Measurements from ENCODE around the gene RAD50.
"Not testable (repeated sequence)": the region's sequence is repeated elsewhere in the genome, so short reads cannot be mapped to it uniquely, and the experiment has no call there.

RAD50 gene

DNA sequence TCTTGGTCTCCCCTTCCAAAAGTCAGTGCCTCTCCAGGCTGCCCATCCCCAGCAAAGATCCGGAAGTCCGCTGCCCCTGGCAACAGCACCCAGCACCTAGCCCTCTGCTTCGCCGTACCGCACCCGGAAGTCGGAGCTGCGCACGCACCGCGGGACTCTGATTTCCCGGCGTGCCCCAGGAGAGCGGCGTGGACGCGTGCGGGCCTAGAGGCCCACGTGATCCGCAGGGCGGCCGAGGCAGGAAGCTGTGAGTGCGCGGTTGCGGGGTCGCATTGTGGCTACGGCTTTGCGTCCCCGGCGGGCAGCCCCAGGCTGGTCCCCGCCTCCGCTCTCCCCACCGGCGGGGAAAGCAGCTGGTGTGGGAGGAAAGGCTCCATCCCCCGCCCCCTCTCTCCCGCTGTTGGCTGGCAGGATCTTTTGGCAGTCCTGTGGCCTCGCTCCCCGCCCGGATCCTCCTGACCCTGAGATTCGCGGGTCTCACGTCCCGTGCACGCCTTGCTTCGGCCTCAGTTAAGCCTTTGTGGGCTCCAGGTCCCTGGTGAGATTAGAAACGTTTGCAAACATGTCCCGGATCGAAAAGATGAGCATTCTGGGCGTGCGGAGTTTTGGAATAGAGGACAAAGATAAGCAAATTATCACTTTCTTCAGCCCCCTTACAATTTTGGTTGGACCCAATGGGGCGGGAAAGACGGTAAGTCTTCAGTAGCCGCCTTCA, at the start of gene RAD50:
Gene RAD50 (plus strand): TSS at position 215 of the 715 bp plus-strand sequence. CDS start 348 bp downstream, at position 563.
- FAIRE-seq = peak; percentile 67

DNA sequence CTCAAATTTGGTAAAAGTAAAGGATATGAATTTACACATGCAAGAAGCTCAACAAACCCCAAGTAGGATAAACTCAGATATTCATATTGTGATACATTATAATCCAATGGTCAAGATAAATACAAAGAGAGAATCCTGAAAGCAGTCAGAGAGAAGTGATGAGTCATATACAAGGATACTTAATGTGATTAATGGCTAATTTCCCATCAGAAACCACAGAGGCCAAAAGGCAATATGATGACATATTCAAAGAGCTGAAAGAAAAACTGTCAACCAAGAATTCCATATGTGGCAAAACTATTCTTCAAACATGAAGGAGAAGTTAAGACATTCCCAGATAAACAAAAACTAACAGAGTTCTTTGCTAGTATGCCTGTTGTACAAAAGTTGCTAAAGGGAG, 46.7 kb upstream of the RAD50 start:
- FAIRE-seq = no peak

- not testable (repeated sequence) for FAIRE-seq
Observed at GRCh38 chr5:132513618-132514336, 43.0 kb upstream of the RAD50 start.

DNA sequence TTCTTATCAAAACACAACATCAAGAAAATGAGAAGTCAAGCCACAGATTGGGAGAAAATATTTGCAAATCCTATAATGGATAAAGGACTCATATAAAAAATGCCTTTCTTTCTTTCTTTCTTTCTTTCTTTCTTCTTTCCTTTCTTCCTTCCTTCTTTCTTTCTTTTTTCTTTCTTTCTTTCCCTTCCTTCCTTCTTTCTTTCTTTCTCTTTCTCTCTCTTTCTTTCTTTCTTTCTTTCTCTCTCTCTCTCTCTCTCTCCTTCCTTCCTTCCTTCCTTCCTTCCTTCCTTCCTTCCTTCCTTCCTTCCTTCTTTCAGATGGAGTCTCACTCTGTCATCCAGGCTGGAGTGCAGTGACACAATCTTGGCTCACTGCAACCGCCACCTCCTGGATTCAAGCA, 34.7 kb upstream of the RAD50 start:
- not testable (repeated sequence) for FAIRE-seq

DNA sequence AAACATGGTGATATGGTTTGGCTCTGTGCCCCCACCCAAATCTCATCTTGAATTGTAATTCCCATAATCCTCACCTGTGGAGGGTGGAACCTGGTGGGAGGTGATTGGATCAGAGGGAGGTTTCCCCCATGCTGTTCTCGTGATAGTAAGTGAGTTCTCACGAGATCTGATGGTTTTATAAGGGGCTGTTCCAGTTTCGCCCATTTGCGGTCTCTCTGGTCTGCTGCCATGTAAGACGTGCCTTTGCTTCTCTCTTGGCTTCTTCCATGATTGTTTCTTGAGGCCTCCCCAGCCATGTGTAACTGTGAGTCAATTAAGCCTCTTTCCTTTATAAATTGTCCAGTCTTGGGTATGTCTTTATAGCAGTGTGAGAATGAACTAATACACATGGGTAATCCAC, 31.9 kb upstream of the RAD50 start:
- not testable (repeated sequence) for FAIRE-seq

DNA sequence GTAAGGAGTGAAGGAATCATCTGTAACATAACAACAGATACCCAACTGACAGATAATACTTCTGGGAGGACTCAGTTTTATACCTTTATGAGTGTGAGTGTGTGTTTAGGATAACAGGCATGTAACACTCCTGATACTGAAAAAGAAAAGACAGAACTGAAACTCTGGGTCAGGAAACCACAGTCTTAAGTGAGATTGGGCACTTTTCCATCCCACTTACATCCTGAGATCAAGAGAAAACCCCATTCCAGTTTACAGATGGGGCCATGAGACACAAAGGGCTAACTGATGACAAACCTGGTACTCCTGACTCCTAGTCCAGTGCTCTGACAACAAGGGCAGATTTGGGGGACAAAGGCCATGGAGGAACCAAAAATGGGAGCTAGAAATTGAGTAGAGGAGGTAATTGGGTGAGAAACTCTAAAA, 31.5 kb upstream of the RAD50 start:
- no peak for FAIRE-seq

GRCh38 chr5:132526290-132526973, 30.3 kb upstream of the RAD50 start:
- peak; percentile 32 for FAIRE-seq

- no peak for FAIRE-seq
Observed at GRCh38 chr5:132526974-132527564, 29.7 kb upstream of the RAD50 start.

GRCh38 chr5:132528021-132528420, 28.8 kb upstream of the RAD50 start:
- FAIRE-seq = no peak

DNA sequence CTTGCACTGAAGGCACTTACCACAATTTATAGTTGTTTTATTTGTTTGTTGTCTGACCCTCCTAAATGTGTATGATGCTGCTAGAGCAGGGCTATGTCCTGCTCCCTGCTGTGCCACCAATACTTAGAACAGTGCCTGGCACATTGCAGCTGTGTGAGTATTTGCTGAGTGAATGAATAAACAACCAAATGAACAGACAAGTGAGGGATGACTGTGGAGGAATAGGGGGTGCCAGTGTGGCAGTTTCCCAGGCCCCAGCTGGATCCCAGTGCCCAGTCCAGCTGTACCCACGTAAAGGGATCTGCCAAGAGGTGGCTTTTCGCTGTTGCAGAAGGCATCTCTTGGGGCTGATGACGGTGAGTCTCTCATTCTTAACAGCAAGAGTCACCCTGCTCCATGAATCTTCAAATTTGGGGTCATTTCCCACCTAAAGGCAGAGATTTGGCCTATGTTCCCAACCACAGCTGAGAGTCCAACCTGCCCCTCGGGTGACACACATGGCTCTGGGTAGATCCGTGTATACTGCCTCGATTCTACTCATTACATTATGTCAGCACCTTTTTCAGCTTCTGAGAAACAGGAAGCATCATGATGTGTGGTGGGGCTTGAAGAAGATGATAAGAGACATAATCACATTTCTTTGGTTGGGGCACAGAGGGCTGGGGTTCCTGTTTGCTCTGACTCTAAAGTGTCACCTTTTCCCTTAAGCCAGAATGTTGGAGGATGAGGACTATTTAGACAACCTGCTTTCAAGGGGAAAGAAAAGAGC, 27.7 kb upstream of the RAD50 start:
- no peak for FAIRE-seq

GRCh38 chr5:132530946-132531345, 25.8 kb upstream of the RAD50 start:
- no peak for FAIRE-seq

DNA sequence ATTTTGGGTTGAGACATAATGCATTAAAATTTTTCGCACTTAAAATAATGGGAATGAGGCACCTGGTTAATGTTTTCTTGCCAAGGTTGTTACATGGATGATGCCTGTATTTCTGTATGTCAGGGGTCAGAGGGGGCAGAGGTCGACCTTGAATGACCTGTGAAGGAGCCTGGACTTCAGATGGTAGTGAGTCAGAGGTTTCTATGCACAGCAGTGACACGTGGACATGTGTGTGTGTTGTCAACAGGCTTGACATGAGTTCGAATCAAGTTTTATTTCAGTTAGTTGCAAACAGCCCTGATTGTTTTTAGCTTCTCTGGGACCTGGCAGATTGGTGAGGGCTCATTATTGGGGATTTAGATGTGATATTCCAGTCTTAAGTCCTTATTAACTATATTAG, 17.1 kb upstream of the RAD50 start:
- FAIRE-seq = no peak

GRCh38 chr5:132540149-132540548, 16.6 kb upstream of the RAD50 start:
- FAIRE-seq = no peak

GRCh38 chr5:132540764-132541163, 16.0 kb upstream of the RAD50 start:
- no peak for FAIRE-seq

- no peak for FAIRE-seq
Observed at GRCh38 chr5:132543472-132544201, 13.1 kb upstream of the RAD50 start, which contains the start of gene IL5. TSS of gene IL5 (minus strand) at chr5:132543522. CDS start at chr5:132543478, 44 bp downstream.

GRCh38 chr5:132546108-132546507, 10.7 kb upstream of the RAD50 start:
- no peak for FAIRE-seq

DNA sequence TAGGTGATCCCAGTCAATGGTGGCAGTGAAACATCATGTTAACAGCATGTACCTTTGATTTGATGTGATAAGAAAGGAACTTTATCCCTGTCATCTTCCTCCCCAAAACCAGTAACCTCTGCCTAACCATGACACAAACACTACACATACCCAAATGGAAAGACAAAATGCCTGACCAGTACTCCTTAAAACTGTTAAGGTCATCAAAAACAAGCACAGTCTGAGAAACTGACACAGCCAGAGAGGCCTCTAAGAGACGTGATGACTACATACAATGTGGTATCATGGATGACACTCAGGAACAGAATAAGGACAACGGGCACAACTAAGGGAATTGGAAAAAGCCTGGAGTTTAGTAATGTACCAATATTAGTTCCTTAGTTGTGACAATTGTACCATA, 9.5 kb upstream of the RAD50 start:
- no peak for FAIRE-seq

DNA sequence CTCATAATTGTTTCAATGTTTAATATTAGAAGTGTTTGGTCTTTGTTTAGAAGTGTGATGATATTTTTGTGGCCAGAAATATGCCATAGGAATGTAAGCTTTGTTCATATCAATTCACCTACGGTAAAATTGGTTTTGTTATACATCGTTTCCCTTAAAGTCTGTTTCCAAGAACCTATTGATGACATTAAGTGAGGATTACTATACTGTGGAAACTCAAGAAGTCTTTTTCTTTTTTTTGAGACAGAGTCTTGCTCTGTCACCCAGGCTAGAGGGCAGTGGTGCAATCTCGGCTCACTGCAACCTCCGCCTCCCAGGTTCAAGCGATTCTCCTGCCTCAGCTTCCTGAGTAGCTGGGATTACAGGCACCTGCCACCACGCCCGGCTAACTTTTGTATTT, 7.9 kb upstream of the RAD50 start:
- not testable (repeated sequence) for FAIRE-seq

DNA sequence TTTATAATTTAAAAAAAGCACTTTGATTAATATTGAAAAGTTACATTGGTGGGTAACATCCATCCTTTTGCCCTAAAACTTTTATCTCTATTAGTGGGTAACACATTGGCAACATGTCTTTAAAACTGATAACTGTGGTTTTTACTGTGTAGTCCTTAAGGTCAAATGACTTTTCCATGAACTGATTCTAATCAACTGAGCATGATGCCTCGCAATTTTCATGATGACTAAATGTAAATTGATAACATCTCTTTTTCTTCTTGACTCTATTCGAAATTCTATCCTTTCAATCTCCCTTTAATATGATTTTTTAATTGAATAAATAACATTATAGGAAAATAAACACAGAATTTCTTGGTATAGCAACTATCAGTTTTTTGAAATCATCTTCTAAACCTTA, 7.2 kb upstream of the RAD50 start:
- FAIRE-seq = peak; percentile 9

- peak; percentile 53 for FAIRE-seq
Observed at GRCh38 chr5:132556153-132556762, 519 bp upstream of the RAD50 start.

DNA sequence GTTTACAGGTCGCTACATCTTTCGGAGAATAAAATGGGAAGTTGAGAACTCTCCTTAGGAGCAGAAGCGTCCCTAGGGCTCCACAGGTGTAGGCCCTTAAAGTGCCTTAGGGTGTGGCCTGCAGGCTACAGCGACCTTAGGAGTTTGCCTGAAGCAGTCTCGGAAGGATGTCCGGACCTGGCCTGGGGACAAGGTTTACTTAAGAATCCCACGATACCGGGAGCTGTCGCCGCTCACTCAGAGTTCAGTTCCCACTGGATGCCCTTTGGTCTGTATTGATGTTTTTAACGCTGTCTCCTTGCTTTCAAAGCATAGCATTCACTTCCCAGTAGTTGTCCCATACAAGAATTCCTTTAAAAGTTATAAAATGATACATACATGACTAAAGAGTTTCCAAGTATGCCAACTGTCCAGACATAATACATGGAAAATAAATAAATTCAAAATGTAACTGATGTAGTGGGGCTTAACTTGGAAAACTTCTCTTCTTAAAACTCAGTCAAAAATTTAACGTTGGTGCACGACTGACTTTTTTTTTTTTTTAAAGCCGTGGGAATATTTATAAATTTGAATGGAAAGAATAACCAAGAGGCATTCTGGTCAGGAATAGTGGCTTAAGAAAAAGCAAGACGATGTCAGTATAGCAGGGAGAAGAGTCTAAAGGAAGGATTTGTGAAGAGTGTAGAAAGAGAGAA, 848 bp downstream of the RAD50 start:
- peak; percentile 34 for FAIRE-seq

Data from A204.1 (cell line).